ENCODE results near the gene MOGAT2.

DNA sequence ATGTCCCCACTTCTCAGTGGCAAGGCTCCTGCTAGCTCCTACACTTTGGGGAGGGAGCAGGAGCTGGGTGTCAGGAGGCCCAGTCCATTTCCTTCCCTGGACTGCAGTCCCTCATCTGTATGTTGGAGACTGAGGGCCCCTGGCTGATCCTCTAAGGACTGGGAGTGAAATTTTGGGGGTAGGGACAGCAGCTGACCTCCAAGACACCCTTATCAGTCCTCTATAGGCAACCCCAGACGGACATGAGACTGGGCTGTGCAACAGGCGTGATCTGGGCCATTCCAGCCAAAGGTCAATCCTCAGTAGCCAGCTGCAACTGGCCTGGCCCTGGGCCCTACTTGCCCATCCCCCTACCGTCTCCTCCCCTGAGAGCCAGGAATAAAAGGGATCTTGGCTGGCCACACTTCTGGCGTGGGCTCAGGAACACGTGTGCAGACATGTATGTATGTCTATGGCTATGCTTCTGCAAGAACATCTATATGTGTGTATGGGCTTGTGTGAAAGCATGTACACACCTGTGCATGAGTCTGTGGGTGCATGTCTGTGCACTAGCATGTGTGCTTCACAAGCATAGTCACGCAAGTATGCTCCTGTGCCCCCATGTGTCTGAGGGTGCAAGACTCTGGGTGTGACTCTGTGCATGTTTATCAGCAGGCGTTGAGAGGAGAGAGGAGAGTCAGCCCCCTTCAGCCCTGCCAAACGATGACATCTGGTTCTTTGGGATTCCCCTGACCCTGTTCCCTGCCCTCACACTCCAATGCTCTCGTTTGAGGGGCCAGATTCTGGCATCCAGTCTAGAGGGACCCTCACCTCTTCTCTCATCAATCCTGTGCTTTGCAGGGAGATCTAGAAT is 26.3 kb downstream of the MOGAT2 start:
- TF ChIP-seq CTCF (IDR thresholded peaks at IDR 0.05 in 2 of 3, conservative IDR thresholded peaks at IDR 0.05 in 1 of 3; ENCODE audit: borderline replicate concordance in 1 of 3, insufficient read depth in 1 of 3, low read depth in 2 of 3, low read length in 2 of 3) = no peak
- no peak for TF ChIP-seq EZH2phosphoT487 (IDR thresholded peaks at IDR 0.05; ENCODE audit: borderline replicate concordance)
- no peak for TF ChIP-seq REST (IDR thresholded peaks at IDR 0.05; ENCODE audit: low read depth)
- TF ChIP-seq ZNF274 (IDR thresholded peaks at IDR 0.05; ENCODE audit: low read depth, low read length) = no peak
- no peak for TF ChIP-seq CBX3 (IDR thresholded peaks at IDR 0.05; ENCODE audit: low read depth)
